BJ (cell line): ENCODE data around the gene ST6GAL1. TPM values are rescaled to one million over a fixed set of nuclear protein-coding genes. Genes with fewer than 3 reads are reported as not detected.

Source experiments
- CTCF ChIA-PET: fragments of 350-600 bp; formaldehyde crosslinking; extraction: SDS; loops from one replicate; lab custom pipeline; 2021; ENCODE audit warnings: antibody characterized with exemption, inconsistent platforms; lab: Yijun Ruan, JAX
- POLR2A ChIA-PET: fragments of 300-600 bp; sonication (Branson Sonifier 250); formaldehyde crosslinking; extraction: SDS; loops from one replicate; lab custom pipeline; 2021; ENCODE audit warnings: antibody characterized with exemption; lab: Charles Lee
- DNase-seq: peaks from one replicate; pipeline ENCODE4 v3.0.0-alpha.2; 2011; ENCODE audit warnings: low read depth
- H3K27me3 ChIP-seq: 2 replicates; pipeline ENCODE4 v1.6.0; 2011; ENCODE audit warnings: low read length; ENCODE audit not compliant: control insufficient read depth, insufficient read depth
- H3K36me3 ChIP-seq: 2 replicates; pipeline ENCODE4 v1.5.1; 2011; ENCODE audit warnings: low read length; ENCODE audit not compliant: control insufficient read depth, insufficient read depth
- H3K4me3 ChIP-seq: 2 replicates; pipeline ENCODE4 v1.5.1; 2011; ENCODE audit warnings: low read depth, mild to moderate bottlenecking, control low read depth, low read length
- polyA plus RNA-seq: library from polyadenylated mRNA; depleted of rRNA; stranded (reverse); fragments of >200 nt; gene quantifications from 2 replicates; pipeline ENCODE4 v1.2.3, GENCODE V29; 2011
- TF ChIP-seq, protein P1 (sequence below): IDR thresholded peaks from 2 replicates; pipeline ENCODE4 v1.5.1; 2011; ENCODE audit warnings: low read depth, mild to moderate bottlenecking, control low read depth, inconsistent platforms, low read length, moderate library complexity; ENCODE audit not compliant: insufficient read depth

Gene ST6GAL1
- polyA plus RNA-seq, 1 experiment = 1.5 TPM

- POLR2A ChIA-PET = no interaction called here
- no peak for DNase-seq
- Histone ChIP-seq H3K27me3 (no peaks in the 10 kb centered on the region), H3K36me3 (no peaks in the 10 kb centered on the region), H3K4me3 (no peak overlapping the region)
- TF ChIP-seq, protein P1, sequence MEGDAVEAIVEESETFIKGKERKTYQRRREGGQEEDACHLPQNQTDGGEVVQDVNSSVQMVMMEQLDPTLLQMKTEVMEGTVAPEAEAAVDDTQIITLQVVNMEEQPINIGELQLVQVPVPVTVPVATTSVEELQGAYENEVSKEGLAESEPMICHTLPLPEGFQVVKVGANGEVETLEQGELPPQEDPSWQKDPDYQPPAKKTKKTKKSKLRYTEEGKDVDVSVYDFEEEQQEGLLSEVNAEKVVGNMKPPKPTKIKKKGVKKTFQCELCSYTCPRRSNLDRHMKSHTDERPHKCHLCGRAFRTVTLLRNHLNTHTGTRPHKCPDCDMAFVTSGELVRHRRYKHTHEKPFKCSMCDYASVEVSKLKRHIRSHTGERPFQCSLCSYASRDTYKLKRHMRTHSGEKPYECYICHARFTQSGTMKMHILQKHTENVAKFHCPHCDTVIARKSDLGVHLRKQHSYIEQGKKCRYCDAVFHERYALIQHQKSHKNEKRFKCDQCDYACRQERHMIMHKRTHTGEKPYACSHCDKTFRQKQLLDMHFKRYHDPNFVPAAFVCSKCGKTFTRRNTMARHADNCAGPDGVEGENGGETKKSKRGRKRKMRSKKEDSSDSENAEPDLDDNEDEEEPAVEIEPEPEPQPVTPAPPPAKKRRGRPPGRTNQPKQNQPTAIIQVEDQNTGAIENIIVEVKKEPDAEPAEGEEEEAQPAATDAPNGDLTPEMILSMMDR = no peak
- CTCF ChIA-PET = interaction anchor here (3.2 kb wide), 1 partner anchor 10 kb away, joined by 20 read pairs; no protein-coding TSS in a partner anchor
These were observed 172.9 kb downstream of the ST6GAL1 start for GRCh38 chr3:187103251-187103650.

DNA sequence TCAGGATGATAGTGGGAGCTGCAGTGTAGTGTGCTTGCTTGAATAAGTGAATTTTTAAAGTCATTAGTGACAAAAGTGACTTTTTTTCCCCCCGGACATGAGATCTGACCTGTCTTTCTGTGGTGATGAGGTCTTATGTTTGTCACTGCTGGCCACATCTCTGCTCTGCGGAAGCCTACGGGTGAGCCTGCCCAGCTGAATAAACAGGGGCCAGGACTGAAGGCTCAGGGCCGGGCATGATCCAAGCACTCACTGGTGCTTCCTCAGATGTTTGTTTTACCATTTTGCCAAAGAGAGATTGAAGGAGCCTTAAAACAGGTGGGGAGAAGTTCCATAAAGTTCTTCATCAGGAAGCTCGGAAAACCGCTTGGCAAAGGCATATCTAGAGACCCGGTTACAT, 174.0 kb downstream of the ST6GAL1 start:
- ChIA-PET CTCF (interaction anchor here (2.0 kb wide), 1 partner anchor 9 kb away, joined by 12 read pairs; no protein-coding TSS in a partner anchor), POLR2A (no interaction called here)
- DNase-seq = no peak
- no peaks in the 10 kb centered on the region for H3K36me3 ChIP-seq
- TF ChIP-seq, protein P1 = no peak
- H3K27me3 ChIP-seq = no peaks in the 10 kb centered on the region
- H3K4me3 ChIP-seq = no peak overlapping the region

DNA sequence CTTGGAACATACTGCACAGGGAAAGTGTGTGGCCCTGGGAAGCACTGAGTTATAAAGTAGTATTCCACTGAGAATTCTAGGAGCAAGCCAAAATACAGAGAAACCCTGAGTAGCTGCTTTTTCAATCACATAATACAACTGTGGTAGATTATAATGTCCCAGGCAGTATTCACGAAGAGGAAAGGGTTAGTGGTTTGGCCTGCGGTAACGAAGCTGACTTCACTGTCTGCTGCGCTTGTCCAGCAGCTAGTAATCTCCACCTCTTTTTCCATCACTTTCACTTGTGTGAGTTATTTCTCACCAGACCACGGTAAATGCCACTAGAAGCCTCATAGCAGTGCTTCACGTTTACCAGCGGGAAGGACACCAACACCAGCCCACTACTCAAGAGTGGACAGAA, 174.6 kb downstream of the ST6GAL1 start:
- no peaks in the 10 kb centered on the region for H3K27me3 ChIP-seq
- ChIA-PET POLR2A (interaction anchor here (0.6 kb wide), 1 partner anchor 35 kb away, joined by 3 read pairs; no protein-coding TSS in a partner anchor), CTCF (interaction anchor here (1.5 to 2.0 kb wide), 2 partner anchors 8 to 60 kb away, joined by 4 to 12 read pairs; no protein-coding TSS in a partner anchor)
- TF ChIP-seq, protein P1 = no peak
- no peaks in the 10 kb centered on the region for H3K36me3 ChIP-seq
- no peak overlapping the region for H3K4me3 ChIP-seq
- no peak for DNase-seq

DNA sequence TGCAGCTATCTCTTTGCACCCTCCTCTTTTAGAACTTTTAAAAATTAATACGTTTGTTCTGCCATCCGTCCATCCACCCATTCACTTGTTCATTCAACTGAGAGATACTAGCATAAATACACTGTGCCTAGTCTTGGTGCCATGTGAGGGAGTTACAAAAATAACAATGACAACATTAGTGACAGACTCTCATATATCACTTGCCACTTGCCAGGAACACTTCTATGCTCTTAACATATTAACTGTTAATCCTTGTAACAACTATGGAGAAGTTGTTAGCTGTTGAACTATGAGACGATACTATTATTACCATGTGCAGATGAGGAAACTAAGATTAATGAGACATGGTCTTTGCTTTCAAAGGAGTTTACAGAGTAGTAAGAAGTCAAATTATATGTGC, 175.4 kb downstream of the ST6GAL1 start:
- ChIA-PET CTCF (interaction anchor here (1.5 to 2.0 kb wide), 3 partner anchors 8 to 214 kb away, joined by 4 to 12 read pairs (median 5); no protein-coding TSS in a partner anchor), POLR2A (no interaction called here)
- H3K36me3 ChIP-seq = no peaks in the 10 kb centered on the region
- H3K4me3 ChIP-seq = no peak overlapping the region
- TF ChIP-seq, protein P1 = no peak
- DNase-seq = no peak
- H3K27me3 ChIP-seq = no peaks in the 10 kb centered on the region

DNA sequence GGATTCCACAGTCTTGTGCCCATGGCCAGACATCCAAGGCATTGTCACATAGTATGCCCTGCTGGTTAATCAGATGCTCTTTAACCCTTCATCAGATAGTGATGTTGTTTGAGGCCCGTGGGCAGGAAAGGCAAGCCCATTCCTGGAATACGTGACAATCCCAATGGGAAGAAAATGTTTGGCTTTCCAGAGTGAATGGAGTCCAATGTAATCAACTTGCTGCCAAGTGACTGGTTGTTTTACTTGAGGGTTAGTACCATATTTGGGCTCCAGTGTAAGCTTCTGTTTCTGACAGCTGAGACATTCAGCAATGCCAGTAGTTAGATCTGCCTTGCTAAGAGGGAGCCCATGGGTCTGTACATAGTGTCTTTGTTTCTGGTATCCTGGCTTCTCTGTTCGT, 177.7 kb downstream of the ST6GAL1 start:
- TF ChIP-seq, protein P1 = no peak
- Histone ChIP-seq H3K4me3 (no peak overlapping the region), H3K36me3 (no peaks in the 10 kb centered on the region), H3K27me3 (no peaks in the 10 kb centered on the region)
- ChIA-PET POLR2A (no interaction called here), CTCF (interaction anchor here (0.9 to 1.7 kb wide), 3 partner anchors 21 to 43 kb away, joined by 3 read pairs; partner anchors contain the start of gene RPL39L)
- DNase-seq = no peak
